NB4 (cell line): Measurements from ENCODE around the gene CAMK2A.

Experiments
- CTCF ChIP-seq: IDR thresholded peaks from one replicate; pipeline ENCODE4 v1.5.1; 2012; ENCODE audit warnings: low read depth, low read length
- MAX ChIP-seq: IDR thresholded peaks from 2 replicates; pipeline ENCODE4 v1.6.1; 2011; ENCODE audit warnings: low read depth, low read length
- MYC ChIP-seq: IDR thresholded peaks from 2 replicates; pipeline ENCODE4 v1.6.1; 2011; ENCODE audit warnings: low read depth, low read length
- POLR2A ChIP-seq: IDR thresholded peaks from 2 replicates; pipeline ENCODE4 v1.6.1; 2011; ENCODE audit warnings: mild to moderate bottlenecking; ENCODE audit not compliant: insufficient read length; ENCODE audit errors: extremely low read depth

GRCh38 chr5:150325426-150325825 is 35.9 kb upstream of the CAMK2A start:
- TF ChIP-seq CTCF (no peak), POLR2A (no peak), MAX (no peak), MYC (no peak)
